Psoas muscle (tissue), 8 donors: ENCODE measurements around the gene ABCA12. TPM values are rescaled to one million over a fixed set of nuclear protein-coding genes. Genes with fewer than 3 reads are reported as not detected.
"Not testable (repeated sequence)": the region's sequence is repeated elsewhere in the genome, so short reads cannot be mapped to it uniquely, and the experiment has no call there.

Source experiments
- ATAC-seq, 4 donors: fragments of 200-7000 bp; cut with Tn5 transposase; one replicate each; pipeline ENCODE4 v1.9.1; 2020; ENCODE audit warnings: moderate library complexity in 3 of 4, mild to moderate bottlenecking in 2 of 4
- DNase-seq, 2 donors: peaks; one replicate each; pipeline ENCODE4 v3.0.0-alpha.2; 2020
- H3K27ac ChIP-seq: fragments of 200-600 bp; one replicate; pipeline ENCODE4 v1.8.0; 2022
- H3K27me3 ChIP-seq, 3 donors: fragments of 200-600 bp in 1 of 3; one replicate each; pipeline versions ENCODE4 v1.6.1 to v1.8.0; 2013 to 2022; ENCODE audit warnings: low read length in 2 of 3, mild to moderate bottlenecking in 2 of 3, moderate library complexity in 1 of 3; ENCODE audit not compliant: insufficient read depth in 3 of 3
- H3K36me3 ChIP-seq, 2 donors: fragments of 200-600 bp in 1 of 2; one replicate each; pipeline versions ENCODE4 v1.6.1 to v1.8.0; 2013 to 2022; ENCODE audit warnings: low read depth in 1 of 2, mild to moderate bottlenecking in 1 of 2, moderate library complexity in 1 of 2; ENCODE audit not compliant: insufficient read depth in 1 of 2
- H3K4me1 ChIP-seq: fragments of 200-600 bp; one replicate; pipeline ENCODE4 v1.8.0; 2022
- H3K4me3 ChIP-seq: fragments of 200-600 bp; one replicate; pipeline ENCODE4 v1.8.0; 2022; ENCODE audit warnings: mild to moderate bottlenecking
- H3K9me3 ChIP-seq: fragments of 200-600 bp; one replicate; pipeline ENCODE4 v1.8.0; 2022
- CTCF ChIP-seq: fragments of 200-600 bp; IDR thresholded peaks from one replicate; pipeline ENCODE4 v1.8.0; 2022; ENCODE audit warnings: antibody characterized with exemption
- WGBS, 3 donors: extraction: QIAGEN DNeasy Blood & Tissue Kit; methylation state at CpG; one replicate each; pipeline versions ENCODE4 v1.1.6 to v1.1.7; 2013; 5-methylcytosine and 5-hydroxymethylcytosine counted together
- intact Hi-C, 2 donors: fragments of 100-400 bp; cut with DNase I; formaldehyde crosslinking; loops; one replicate each; pipeline versions ENCODE4 v1.11.0 to v1.14.2; 2022
- polyA plus RNA-seq, 3 donors: library from polyadenylated mRNA; stranded (reverse); fragments of 200-250 nt; gene quantifications; one replicate each; pipeline ENCODE4 v1.2.3, GENCODE V29; 2013
- total RNA-seq, 4 donors: library from RNA; stranded (reverse); fragmentation: NEBNext Ultra II Directional in 2 of 4; extraction: Animal tissue kit (Norgen Biotek cat#: 25700) in 2 of 4; gene quantifications; one replicate each; pipeline versions ENCODE4 v1.2.1 to v1.2.4, GENCODE V29; 2021 to 2023
- donor health status: healthy with polysubstance abuse.
- donor health status: DM: no; HTN: no; CAD: no; lungs with moderate emphysema.
- donor health status: Bipolar disorder and iron deficiency.
- donor health status: healthy.
- donor health status: DM: yes; HTN: yes; CAD: no.
- donor health status: DM: no; HTN: no; CAD: no.
- donor health status: DM: no; HTN: no; CAD: no.
- donor health status: DM: yes; HTN: yes; CAD: no.

Gene ABCA12
- total and polyA plus RNA-seq, 7 donors: not detected

GRCh38 chr2:215171796-215172195 lies 33.4 kb upstream of the ABCA12 start:
- whole genome bisulfite sequencing, 3 donors: 51 to 64% (median 53%) methylated on average over 4 of the region's 4 CpGs
- intact Hi-C loops: no loop called here
- no peaks in the 10 kb centered on the region for H3K36me3 ChIP-seq
- no peak for TF ChIP-seq CTCF
- no peaks in the 10 kb centered on the region for H3K27me3 ChIP-seq
- DNase-seq (no peak), ATAC-seq (no peak)
- no peaks in the 10 kb centered on the region for H3K9me3 ChIP-seq
- no peak overlapping the region for H3K27ac ChIP-seq
- H3K4me3 ChIP-seq: no peak overlapping the region
- H3K4me1 ChIP-seq: peaks cover 4% of the 10 kb centered on the region

GRCh38 chr2:215171151-215171550 lies 32.7 kb upstream of the ABCA12 start:
- Histone ChIP-seq H3K27me3 (no peaks in the 10 kb centered on the region), H3K36me3 (no peaks in the 10 kb centered on the region), H3K4me1 (peaks cover 4% of the 10 kb centered on the region), H3K27ac (no peak overlapping the region), H3K4me3 (no peak overlapping the region), H3K9me3 (no peaks in the 10 kb centered on the region)
- intact Hi-C loops: no loop called here
- no peak for DNase-seq
- no peak for TF ChIP-seq CTCF
- no peak for ATAC-seq
- WGBS, 3 donors: 18 to 28% (median 24%) methylated on average over 3 of the region's 3 CpGs

GRCh38 chr2:215166505-215166904 lies 28.1 kb upstream of the ABCA12 start:
- intact Hi-C loops, ATAC-seq, DNase-seq, H3K4me1 ChIP-seq, H3K36me3 ChIP-seq, H3K9me3 ChIP-seq, H3K27me3 ChIP-seq, H3K4me3 ChIP-seq, H3K27ac ChIP-seq: not testable (repeated sequence)
- 59 to 75% (median 73%) methylated on average over 2 of the region's 2 CpGs for WGBS, 3 donors

GRCh38 chr2:215163319-215163718 lies 24.9 kb upstream of the ABCA12 start:
- intact Hi-C loops, H3K9me3 ChIP-seq, H3K27ac ChIP-seq, H3K4me3 ChIP-seq, ATAC-seq, H3K4me1 ChIP-seq, DNase-seq, H3K36me3 ChIP-seq, H3K27me3 ChIP-seq: not testable (repeated sequence)
- WGBS, 3 donors: 94 to 96% (median 96%) methylated on average over 27 to 31 of the region's 31 CpGs

GRCh38 chr2:215161301-215161829 lies 22.9 kb upstream of the ABCA12 start:
- H3K4me3 ChIP-seq: no peak overlapping the region
- no peaks in the 10 kb centered on the region for H3K4me1 ChIP-seq
- no peaks in the 10 kb centered on the region for H3K36me3 ChIP-seq
- TF ChIP-seq CTCF: no peak
- H3K9me3 ChIP-seq: no peaks in the 10 kb centered on the region
- intact Hi-C loops: no loop called here
- WGBS, 3 donors: 81 to 84% (median 83%) methylated on average over 8 of the region's 8 CpGs
- no peaks in the 10 kb centered on the region for H3K27me3 ChIP-seq
- ATAC-seq (no peak), DNase-seq (no peak)
- no peak overlapping the region for H3K27ac ChIP-seq

GRCh38 chr2:215160081-215160480 lies 21.7 kb upstream of the ABCA12 start:
- ATAC-seq (no peak), DNase-seq (no peak)
- TF ChIP-seq CTCF: no peak
- intact Hi-C loops: no loop called here
- no peaks in the 10 kb centered on the region for H3K9me3 ChIP-seq
- no peak overlapping the region for H3K27ac ChIP-seq
- no peaks in the 10 kb centered on the region for H3K4me1 ChIP-seq
- 61 to 80% (median 77%) methylated on average over 1 of the region's 1 CpG for WGBS, 3 donors
- no peaks in the 10 kb centered on the region for H3K27me3 ChIP-seq
- no peak overlapping the region for H3K4me3 ChIP-seq
- no peaks in the 10 kb centered on the region for H3K36me3 ChIP-seq
